Measurements from ENCODE around the gene MCF2L2. TPM values are rescaled to one million over a fixed set of nuclear protein-coding genes. Genes with fewer than 3 reads are reported as not detected.

Gene MCF2L2
- total RNA-seq, 4 donors from 2014 or later, result 0.59 to 4.1 (median 1.7) TPM

GRCh38 chr3:183203670-183204069 lies 224.7 kb downstream of the MCF2L2 start:
- Histone ChIP-seq H3K27ac (no peak overlapping the region), H3K36me3 (no peaks in the 10 kb centered on the region), H3K4me3 (no peak overlapping the region), H3K9me3 (peaks cover 0 to 5% of the 10 kb centered on the region in 2 donors), H3K4me1 (no peaks in the 10 kb centered on the region), H3K27me3 (no peaks in the 10 kb centered on the region)
- intact Hi-C loops (cut with DNase I; ENCODE audit: low total_unique reads), result no loop called here
- no peak for DNase-seq
- TF ChIP-seq POLR2A (IDR thresholded peaks at IDR 0.05), result no peak
- no peak for TF ChIP-seq CTCF (IDR thresholded peaks at IDR 0.05)

- DNase-seq, result no peak
- no peak overlapping the region for H3K27ac ChIP-seq
- no peaks in the 10 kb centered on the region for H3K36me3 ChIP-seq
- intact Hi-C loops (cut with DNase I; ENCODE audit: low total_unique reads), result no loop called here
- H3K4me3 ChIP-seq, result no peak overlapping the region
- peaks cover 0 to 5% of the 10 kb centered on the region in 2 donors for H3K9me3 ChIP-seq
- no peaks in the 10 kb centered on the region for H3K27me3 ChIP-seq
- H3K4me1 ChIP-seq, result no peaks in the 10 kb centered on the region
- TF ChIP-seq POLR2A (IDR thresholded peaks at IDR 0.05) (no peak), CTCF (IDR thresholded peaks at IDR 0.05) (no peak)
Observed at GRCh38 chr3:183202004-183202722, 226.3 kb downstream of the MCF2L2 start.

- DNase-seq, result no peak
Observed at GRCh38 chr3:183198939-183199338, 229.5 kb downstream of the MCF2L2 start.

GRCh38 chr3:183197734-183198133 lies 230.7 kb downstream of the MCF2L2 start:
- TF ChIP-seq CTCF (IDR thresholded peaks at IDR 0.05), result no peak
- no peak for TF ChIP-seq POLR2A (IDR thresholded peaks at IDR 0.05)
- Histone ChIP-seq H3K27me3 (no peaks in the 10 kb centered on the region), H3K4me1 (no peaks in the 10 kb centered on the region), H3K36me3 (no peaks in the 10 kb centered on the region), H3K27ac (no peak overlapping the region), H3K4me3 (no peak overlapping the region), H3K9me3 (no peaks in the 10 kb centered on the region)
- intact Hi-C loops (cut with DNase I; ENCODE audit: low total_unique reads), result no loop called here
- DNase-seq, result no peak

More at GRCh38 chr3:183198939-183199338, 229.5 kb downstream of the MCF2L2 start:
- Histone ChIP-seq H3K4me3 (no peak overlapping the region), H3K27ac (no peak overlapping the region), H3K9me3 (peaks cover 0 to 5% of the 10 kb centered on the region in 2 donors), H3K4me1 (no peaks in the 10 kb centered on the region), H3K27me3 (no peaks in the 10 kb centered on the region), H3K36me3 (no peaks in the 10 kb centered on the region)
- TF ChIP-seq POLR2A (IDR thresholded peaks at IDR 0.05) (no peak), CTCF (IDR thresholded peaks at IDR 0.05) (no peak)
- intact Hi-C loops (cut with DNase I; ENCODE audit: low total_unique reads), result no loop called here

GRCh38 chr3:183195266-183195665 lies 233.2 kb downstream of the MCF2L2 start:
- Histone ChIP-seq H3K4me3 (no peak overlapping the region), H3K27ac (no peak overlapping the region), H3K27me3 (no peaks in the 10 kb centered on the region), H3K36me3 (no peaks in the 10 kb centered on the region), H3K9me3 (no peaks in the 10 kb centered on the region), H3K4me1 (no peaks in the 10 kb centered on the region)
- no peak for TF ChIP-seq POLR2A (IDR thresholded peaks at IDR 0.05)
- TF ChIP-seq CTCF (IDR thresholded peaks at IDR 0.05), result no peak
- no peak for DNase-seq
- intact Hi-C loops (cut with DNase I; ENCODE audit: low total_unique reads), result no loop called here

Data from uterus (tissue), 4 donors.